ENCODE results near the gene CREBL2.
A peak's percentile ranks its signal among the peaks of the same experiment; 100 is the strongest.

The CREBL2 gene

GRCh38 chr12:12682284-12682683 is 70.6 kb downstream of the CREBL2 start:
- no peak for DNase-seq

- no peak for DNase-seq
These were observed 71.5 kb downstream of the CREBL2 start for GRCh38 chr12:12683136-12683697.

- no peak for DNase-seq
These were observed 72.0 kb downstream of the CREBL2 start for GRCh38 chr12:12683725-12684124.

GRCh38 chr12:12684375-12685106 is 72.9 kb downstream of the CREBL2 start:
- peak; percentile 18 for DNase-seq

- no peak for DNase-seq
These were observed 73.6 kb downstream of the CREBL2 start for GRCh38 chr12:12685305-12685704.

- DNase-seq, result no peak
These were observed 74.8 kb downstream of the CREBL2 start for GRCh38 chr12:12686472-12686871.

- DNase-seq, result no peak
These were observed 75.2 kb downstream of the CREBL2 start for GRCh38 chr12:12686925-12687324.

- no peak for DNase-seq
These were observed 78.1 kb downstream of the CREBL2 start for GRCh38 chr12:12689647-12690300.

GRCh38 chr12:12691549-12691948 is 79.9 kb downstream of the CREBL2 start:
- no peak for DNase-seq

GRCh38 chr12:12693111-12693671 is 81.5 kb downstream of the CREBL2 start:
- no peak for DNase-seq

Measured in CD4-positive, alpha-beta T cell treated with Interleukin-21 for 1 hour (primary cell).